DOHH2 (cell line): ENCODE measurements around the gene DRD2.

Experiments
- EZH2phosphoT487 ChIP-seq: fragments of 200-600 bp; sonication (generic); IDR thresholded peaks from 2 replicates; pipeline ENCODE4 v1.6.1; 2017; ENCODE audit warnings: borderline replicate concordance, mild to moderate bottlenecking, antibody characterized with exemption, low read length, moderate library complexity, mixed read lengths
- TF ChIP-seq, protein P1 (sequence below): fragments of 200-600 bp; sonication (generic); IDR thresholded peaks from one replicate; pipeline ENCODE4 v1.5.1; 2014; ENCODE audit warnings: antibody characterized with exemption, mild to moderate bottlenecking, low read depth, low read length; ENCODE audit not compliant: poor library complexity, severe bottlenecking

- TF ChIP-seq, protein P1, sequence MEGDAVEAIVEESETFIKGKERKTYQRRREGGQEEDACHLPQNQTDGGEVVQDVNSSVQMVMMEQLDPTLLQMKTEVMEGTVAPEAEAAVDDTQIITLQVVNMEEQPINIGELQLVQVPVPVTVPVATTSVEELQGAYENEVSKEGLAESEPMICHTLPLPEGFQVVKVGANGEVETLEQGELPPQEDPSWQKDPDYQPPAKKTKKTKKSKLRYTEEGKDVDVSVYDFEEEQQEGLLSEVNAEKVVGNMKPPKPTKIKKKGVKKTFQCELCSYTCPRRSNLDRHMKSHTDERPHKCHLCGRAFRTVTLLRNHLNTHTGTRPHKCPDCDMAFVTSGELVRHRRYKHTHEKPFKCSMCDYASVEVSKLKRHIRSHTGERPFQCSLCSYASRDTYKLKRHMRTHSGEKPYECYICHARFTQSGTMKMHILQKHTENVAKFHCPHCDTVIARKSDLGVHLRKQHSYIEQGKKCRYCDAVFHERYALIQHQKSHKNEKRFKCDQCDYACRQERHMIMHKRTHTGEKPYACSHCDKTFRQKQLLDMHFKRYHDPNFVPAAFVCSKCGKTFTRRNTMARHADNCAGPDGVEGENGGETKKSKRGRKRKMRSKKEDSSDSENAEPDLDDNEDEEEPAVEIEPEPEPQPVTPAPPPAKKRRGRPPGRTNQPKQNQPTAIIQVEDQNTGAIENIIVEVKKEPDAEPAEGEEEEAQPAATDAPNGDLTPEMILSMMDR: no peak
- no peak for TF ChIP-seq EZH2phosphoT487
These were observed 9.4 kb downstream of the DRD2 start for GRCh38 chr11:113465786-113466185.
